C4-2B (cell line): ENCODE results near the gene CNTNAP5.

Experiments
- H3K27ac ChIP-seq: fragments of 450-650 bp; 2 replicates; pipeline ENCODE4 v1.5.1; 2017
- ZFX ChIP-seq: fragments of 450-650 bp; IDR thresholded peaks from 2 replicates; pipeline ENCODE4 v1.6.1; 2017
- TF ChIP-seq, protein P1 (sequence below): fragments of 450-650 bp; conservative IDR thresholded peaks from 2 replicates; pipeline ENCODE4 v1.5.1; 2017; ENCODE audit warnings: mild to moderate bottlenecking

The CNTNAP5 gene

DNA sequence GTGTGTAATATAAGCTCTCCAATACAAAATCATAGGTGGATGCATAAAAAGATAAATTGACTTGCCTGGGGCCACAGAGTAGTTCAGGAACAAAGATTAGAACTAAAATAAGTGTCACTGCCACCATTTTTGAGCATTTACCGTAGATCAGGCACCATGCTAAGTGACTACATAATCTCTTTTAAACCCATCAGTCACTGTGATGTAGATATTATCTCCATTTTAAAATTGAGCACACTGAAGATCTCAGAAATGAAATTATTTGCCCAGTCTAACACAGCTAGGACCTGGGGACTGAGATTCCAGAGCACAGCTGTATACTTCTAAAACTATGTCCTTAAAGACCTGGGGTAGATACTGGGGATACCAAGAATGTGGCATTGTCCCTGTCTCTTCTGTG is 737.3 kb downstream of the CNTNAP5 start:
- TF ChIP-seq ZFX = no peak
- TF ChIP-seq, protein P1, sequence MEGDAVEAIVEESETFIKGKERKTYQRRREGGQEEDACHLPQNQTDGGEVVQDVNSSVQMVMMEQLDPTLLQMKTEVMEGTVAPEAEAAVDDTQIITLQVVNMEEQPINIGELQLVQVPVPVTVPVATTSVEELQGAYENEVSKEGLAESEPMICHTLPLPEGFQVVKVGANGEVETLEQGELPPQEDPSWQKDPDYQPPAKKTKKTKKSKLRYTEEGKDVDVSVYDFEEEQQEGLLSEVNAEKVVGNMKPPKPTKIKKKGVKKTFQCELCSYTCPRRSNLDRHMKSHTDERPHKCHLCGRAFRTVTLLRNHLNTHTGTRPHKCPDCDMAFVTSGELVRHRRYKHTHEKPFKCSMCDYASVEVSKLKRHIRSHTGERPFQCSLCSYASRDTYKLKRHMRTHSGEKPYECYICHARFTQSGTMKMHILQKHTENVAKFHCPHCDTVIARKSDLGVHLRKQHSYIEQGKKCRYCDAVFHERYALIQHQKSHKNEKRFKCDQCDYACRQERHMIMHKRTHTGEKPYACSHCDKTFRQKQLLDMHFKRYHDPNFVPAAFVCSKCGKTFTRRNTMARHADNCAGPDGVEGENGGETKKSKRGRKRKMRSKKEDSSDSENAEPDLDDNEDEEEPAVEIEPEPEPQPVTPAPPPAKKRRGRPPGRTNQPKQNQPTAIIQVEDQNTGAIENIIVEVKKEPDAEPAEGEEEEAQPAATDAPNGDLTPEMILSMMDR = no peak
- no peak overlapping the region for H3K27ac ChIP-seq

DNA sequence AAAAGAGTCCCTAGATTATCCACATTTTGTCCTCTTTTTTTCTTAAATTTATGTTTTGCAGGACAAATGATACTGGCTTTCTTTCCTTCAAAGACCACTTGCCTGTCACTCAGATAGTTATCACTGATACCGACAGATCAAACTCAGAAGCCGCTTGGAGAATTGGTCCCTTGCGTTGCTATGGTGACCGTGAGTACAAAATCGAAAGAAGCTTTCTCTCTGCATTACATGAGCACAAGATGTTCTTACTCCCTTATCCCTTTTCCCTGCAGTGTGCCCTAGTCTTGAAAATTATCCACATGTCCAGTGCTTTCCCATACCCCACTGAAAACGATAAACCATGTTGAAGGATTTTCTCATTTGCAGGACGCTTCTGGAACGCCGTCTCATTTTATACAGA is 738.5 kb downstream of the CNTNAP5 start:
- no peak for TF ChIP-seq ZFX
- TF ChIP-seq, protein P1 = no peak
- H3K27ac ChIP-seq = no peak overlapping the region

DNA sequence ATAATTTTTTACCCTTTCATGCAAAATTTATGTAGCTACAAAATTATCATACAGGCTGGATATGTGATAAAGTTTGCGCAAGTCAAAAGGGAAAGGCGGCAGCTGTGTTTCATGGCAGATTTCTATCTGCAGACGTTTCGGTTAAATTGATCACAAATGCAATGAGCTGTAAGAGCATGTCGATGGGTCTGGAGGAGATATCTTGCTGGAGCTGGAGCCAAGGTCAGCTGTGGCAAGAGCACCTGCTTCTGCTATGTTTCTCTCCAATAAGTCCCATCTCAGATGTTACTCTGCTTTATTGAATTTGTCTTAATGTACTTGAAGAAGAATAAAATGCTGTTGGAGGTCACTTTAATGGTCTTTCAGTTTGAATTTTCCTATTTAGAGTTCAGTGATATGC is 749.7 kb downstream of the CNTNAP5 start:
- no peak for TF ChIP-seq ZFX
- TF ChIP-seq, protein P1 = no peak
- no peak overlapping the region for H3K27ac ChIP-seq

DNA sequence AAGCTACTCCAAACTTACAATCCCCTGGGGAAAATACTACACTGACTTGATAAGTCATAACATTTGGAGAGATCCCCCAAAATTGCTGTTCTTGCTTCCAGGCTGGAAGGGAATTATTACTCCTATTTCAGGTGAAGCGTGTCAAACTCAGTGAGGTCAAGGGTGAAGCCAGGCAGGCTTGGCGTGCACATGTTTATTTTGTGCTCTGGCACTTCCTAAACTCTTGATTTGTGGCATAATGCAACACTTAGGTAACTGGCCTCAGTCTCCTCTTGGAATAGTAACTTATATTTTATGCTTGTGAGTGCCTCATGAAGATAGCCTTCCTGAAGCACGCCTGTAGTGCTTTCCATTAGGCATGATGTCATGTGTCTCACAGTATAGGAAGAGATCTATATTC is 751.2 kb downstream of the CNTNAP5 start:
- TF ChIP-seq, protein P1 = no peak
- TF ChIP-seq ZFX = no peak
- H3K27ac ChIP-seq = no peak overlapping the region

DNA sequence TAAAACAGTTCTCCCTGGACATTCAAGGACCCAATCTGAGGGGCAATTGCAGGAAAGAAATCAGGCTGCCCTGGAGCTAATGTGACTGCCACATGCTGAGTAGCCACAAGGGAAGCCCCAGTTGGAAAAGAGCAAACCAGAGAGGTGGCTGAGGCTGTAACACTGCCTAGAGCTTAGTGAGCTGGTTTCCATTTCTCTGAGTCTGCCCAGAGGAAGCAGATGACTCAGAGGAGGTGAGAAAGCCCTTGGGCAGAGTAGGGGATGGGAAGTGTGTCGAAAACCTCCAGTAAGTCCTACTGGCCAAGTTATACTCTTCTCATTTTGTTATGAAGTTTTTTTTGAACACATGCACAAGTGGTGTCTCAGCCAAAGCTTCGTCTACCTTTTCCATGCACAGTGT is 753.0 kb downstream of the CNTNAP5 start:
- no peak overlapping the region for H3K27ac ChIP-seq
- TF ChIP-seq, protein P1 = no peak
- TF ChIP-seq ZFX = no peak

DNA sequence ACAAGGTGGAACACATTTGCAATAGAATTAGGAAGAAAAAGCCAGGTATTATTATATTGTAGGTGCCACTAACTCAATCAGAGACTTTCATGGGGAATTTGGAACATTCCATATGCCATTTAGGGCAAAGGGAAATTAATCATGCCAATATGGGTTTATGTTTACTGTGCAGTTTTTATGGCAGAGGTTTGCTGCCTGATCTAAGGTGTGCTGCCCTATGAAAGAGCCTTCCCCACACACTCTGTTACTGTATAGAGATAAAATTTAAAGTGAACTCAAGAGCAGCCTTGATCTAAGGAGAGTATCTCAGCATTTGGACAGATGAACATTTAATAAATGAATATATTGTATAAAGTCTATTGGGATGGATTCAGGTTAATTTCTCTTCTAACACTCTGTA is 771.6 kb downstream of the CNTNAP5 start:
- H3K27ac ChIP-seq = no peak overlapping the region
- TF ChIP-seq ZFX = no peak
- TF ChIP-seq, protein P1 = no peak

DNA sequence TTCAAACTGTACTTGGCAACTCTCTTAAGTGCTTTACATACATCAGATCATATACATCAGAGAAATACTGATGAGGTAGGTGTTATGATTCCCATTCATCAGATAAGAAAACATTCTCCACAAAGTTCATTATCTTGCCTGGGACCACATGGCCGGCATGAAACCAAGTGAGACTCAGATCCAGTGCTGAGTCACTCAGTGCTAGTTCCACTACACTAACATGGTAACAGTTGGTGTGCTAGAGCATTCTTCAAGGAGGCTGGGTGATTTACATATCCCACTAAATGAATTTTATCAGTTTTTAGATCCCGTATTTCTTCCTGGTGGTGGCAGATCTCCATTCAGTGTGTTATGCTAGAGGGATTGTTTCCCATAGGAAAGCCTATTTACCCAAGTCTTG is 772.0 kb downstream of the CNTNAP5 start:
- TF ChIP-seq ZFX = no peak
- TF ChIP-seq, protein P1 = no peak
- no peak overlapping the region for H3K27ac ChIP-seq
